H1 (cell line): ENCODE measurements around the gene LAMB1. TPM values are rescaled to one million over a fixed set of nuclear protein-coding genes. Genes with fewer than 3 reads are reported as not detected.

Experiments
- CTCF ChIA-PET: fragments of 300-600 bp; sonication (Branson Sonifier 250); formaldehyde crosslinking; loops from one replicate; lab custom pipeline; 2021; ENCODE audit not compliant: partially characterized antibody; lab: Charles Lee
- POLR2A ChIA-PET: fragments of 300-600 bp; sonication (Branson Sonifier 250); formaldehyde crosslinking; loops from one replicate; lab custom pipeline; 2021; ENCODE audit warnings: inconsistent platforms; ENCODE audit not compliant: partially characterized antibody; lab: Charles Lee
- DNase-seq, 2 experiments: peaks; one replicate each; pipeline versions ENCODE4 v3.0.0 to v3.0.0-alpha.2; 2010 to 2022; ENCODE audit warnings: low spot score in 2 of 2, low read depth in 1 of 2, mixed read lengths in 1 of 2
- FAIRE-seq: peaks from 2 replicates; lab custom pipeline; 2011; peaks lifted over from hg19 to GRCh38; lab: Jason Lieb, UNC
- H2AFZ ChIP-seq: 2 replicates; pipeline ENCODE4 v1.8.1; 2012; ENCODE audit warnings: low read length, inconsistent platforms
- H2AK5ac ChIP-seq: 2 replicates; pipeline ENCODE4 v1.6.1; 2013; ENCODE audit warnings: low read depth, low read length
- H2BK120ac ChIP-seq: replicated peaks from 2 replicates; pipeline ENCODE3; 2013; ENCODE audit warnings: low read depth, low read length, inconsistent platforms
- H2BK12ac ChIP-seq: 2 replicates; pipeline ENCODE4 v1.6.1; 2013; ENCODE audit warnings: low read depth, low read length
- H2BK15ac ChIP-seq: 2 replicates; pipeline ENCODE4 v1.6.1; 2013; ENCODE audit warnings: low read length
- H2BK20ac ChIP-seq: 2 replicates; pipeline ENCODE4 v1.6.1; 2013; ENCODE audit warnings: low read length
- H2BK5ac ChIP-seq: 2 replicates; pipeline ENCODE4 v1.6.1; 2013; ENCODE audit warnings: low read depth, low read length
- H3K14ac ChIP-seq: 2 replicates; pipeline ENCODE4 v1.6.1; 2013; ENCODE audit warnings: inconsistent platforms; ENCODE audit not compliant: insufficient read length
- H3K18ac ChIP-seq: 2 replicates; pipeline ENCODE4 v1.6.1; 2013; ENCODE audit warnings: low read length; ENCODE audit errors: extremely low read depth
- H3K23ac ChIP-seq: 2 replicates; pipeline ENCODE4 v1.6.1; 2013; ENCODE audit warnings: inconsistent platforms; ENCODE audit not compliant: insufficient read length
- H3K23me2 ChIP-seq: 2 replicates; pipeline ENCODE4 v1.6.1; 2013; ENCODE audit warnings: low read depth, low read length
- H3K27ac ChIP-seq: 2 replicates; pipeline ENCODE4 v1.6.1; 2011; ENCODE audit warnings: low read depth, low read length, inconsistent platforms
- H3K27me3 ChIP-seq, 4 experiments: replicated peaks in 1 of 4; 1 replicate in 1 of 4; 2 replicates in 3 of 4; pipeline versions ENCODE4 v1.6.1 to v1.8.1; 2011 to 2013; ENCODE audit warnings: low read length in 3 of 4, mild to moderate bottlenecking in 3 of 4, inconsistent platforms in 2 of 4, mixed read lengths in 2 of 4, moderate library complexity in 1 of 4; ENCODE audit not compliant: control insufficient read depth in 3 of 4, insufficient read depth in 3 of 4; ENCODE audit errors: extremely low read depth in 1 of 4
- H3K36me3 ChIP-seq, 4 experiments: 2 replicates each; pipeline versions ENCODE4 v1.6.1 to v1.8.1; 2011 to 2013; ENCODE audit warnings: mild to moderate bottlenecking in 4 of 4, low read length in 3 of 4, moderate library complexity in 2 of 4, control low read depth in 1 of 4, inconsistent platforms in 1 of 4; ENCODE audit not compliant: insufficient read depth in 4 of 4, control insufficient read depth in 2 of 4
- H3K4ac ChIP-seq: replicated peaks from 2 replicates; pipeline ENCODE3; 2013; ENCODE audit warnings: low read length, low read depth, mixed read lengths, inconsistent platforms; ENCODE audit not compliant: insufficient read length
- H3K4me1 ChIP-seq, 4 experiments: replicated peaks in 1 of 4; 1 replicate in 1 of 4; 2 replicates in 3 of 4; pipeline versions ENCODE4 v1.6.1 to v1.8.1; 2011 to 2013; ENCODE audit warnings: low read length in 3 of 4, inconsistent platforms in 2 of 4, mixed read lengths in 1 of 4; ENCODE audit not compliant: insufficient read depth in 4 of 4, control insufficient read depth in 3 of 4
- H3K4me2 ChIP-seq, 2 experiments: 2 replicates each; pipeline versions ENCODE4 v1.6.1 to v1.8.1; 2011 to 2013; ENCODE audit warnings: low read depth in 2 of 2, low read length in 2 of 2, control low read depth in 1 of 2, inconsistent platforms in 1 of 2, mild to moderate bottlenecking in 1 of 2; ENCODE audit not compliant: insufficient read depth in 1 of 2
- H3K4me3 ChIP-seq, 4 experiments: fragments of 200-600, 300-600 bp in 1 of 4; sonication (generic), shearing (Covaris generic), sonication (Bioruptor Twin) in 1 of 4; 2 replicates each; pipeline versions ENCODE4 v1.5.1 to v1.8.1; 2011 to 2016; ENCODE audit warnings: low read length in 4 of 4, low read depth in 3 of 4, control low read depth in 2 of 4, inconsistent platforms in 2 of 4, mild to moderate bottlenecking in 2 of 4, mixed read lengths in 1 of 4, moderate library complexity in 1 of 4; ENCODE audit not compliant: insufficient read depth in 2 of 4; ENCODE audit errors: extremely low read depth in 1 of 4
- H3K56ac ChIP-seq: replicated peaks from 2 replicates; pipeline ENCODE3; 2013; ENCODE audit warnings: low read depth, mild to moderate bottlenecking, mixed read lengths, low read length, inconsistent platforms; ENCODE audit not compliant: insufficient read length
- H3K79me1 ChIP-seq: 2 replicates; pipeline ENCODE4 v1.6.1; 2013; ENCODE audit warnings: low read depth, low read length, control low read depth
- H3K79me2 ChIP-seq, 2 experiments: 2 replicates each; pipeline versions ENCODE4 v1.6.1 to v1.8.1; 2012 to 2013; ENCODE audit warnings: low read length in 2 of 2, mild to moderate bottlenecking in 2 of 2, inconsistent platforms in 1 of 2; ENCODE audit not compliant: insufficient read depth in 2 of 2, control insufficient read depth in 1 of 2
- H3K9ac ChIP-seq, 4 experiments: replicated peaks in 1 of 4; 1 replicate in 1 of 4; 2 replicates in 3 of 4; pipeline versions ENCODE4 v1.6.1 to v1.8.1; 2011 to 2013; ENCODE audit warnings: low read depth in 3 of 4, low read length in 3 of 4, control low read depth in 2 of 4, mild to moderate bottlenecking in 2 of 4, moderate library complexity in 2 of 4, inconsistent platforms in 1 of 4; ENCODE audit errors: extremely low read depth in 1 of 4
- H3K9me3 ChIP-seq, 2 experiments: 2 replicates each; pipeline versions ENCODE4 v1.6.1 to v1.8.1; 2012 to 2013; ENCODE audit warnings: mild to moderate bottlenecking in 2 of 2, moderate library complexity in 2 of 2, control low read depth in 1 of 2, inconsistent platforms in 1 of 2, low read depth in 1 of 2, low read length in 1 of 2, mixed read lengths in 1 of 2; ENCODE audit not compliant: insufficient read depth in 2 of 2
- H4K20me1 ChIP-seq, 2 experiments: replicated peaks in 1 of 2; 2 replicates each; pipeline versions ENCODE3 to v1.8.1; 2011 to 2013; ENCODE audit warnings: inconsistent platforms in 2 of 2, low read length in 2 of 2, mild to moderate bottlenecking in 1 of 2; ENCODE audit not compliant: insufficient read depth in 2 of 2, control insufficient read depth in 1 of 2
- H4K5ac ChIP-seq: 2 replicates; pipeline ENCODE4 v1.6.1; 2013; ENCODE audit warnings: low read length, low read depth, mixed read lengths, inconsistent platforms; ENCODE audit not compliant: insufficient read length
- H4K8ac ChIP-seq: 2 replicates; pipeline ENCODE4 v1.8.0; 2013; ENCODE audit warnings: mild to moderate bottlenecking, moderate library complexity, low read length, inconsistent platforms; ENCODE audit not compliant: insufficient read depth; ENCODE audit errors: extremely low read depth
- H4K91ac ChIP-seq: replicated peaks from 2 replicates; pipeline ENCODE3; 2013; ENCODE audit warnings: low read length, mixed read lengths, inconsistent platforms; ENCODE audit not compliant: insufficient read length
- ATF3 ChIP-seq: IDR thresholded peaks from 2 replicates; pipeline ENCODE4 v1.6.1; 2011; ENCODE audit warnings: low read depth, mild to moderate bottlenecking, low read length; ENCODE audit not compliant: insufficient read depth
- CEBPB ChIP-seq: IDR thresholded peaks from 2 replicates; pipeline ENCODE4 v1.6.1; 2012; ENCODE audit warnings: low read depth, low read length
- CTCF ChIP-seq, 3 experiments: IDR thresholded peaks; 1 replicate in 2 of 3; 2 replicates in 1 of 3; pipeline versions ENCODE4 v1.5.1 to v1.6.1; 2011; ENCODE audit warnings: low read length in 3 of 3, mild to moderate bottlenecking in 3 of 3, inconsistent platforms in 2 of 3, low read depth in 1 of 3, moderate library complexity in 1 of 3; ENCODE audit not compliant: insufficient read depth in 1 of 3; ENCODE audit errors: control extremely low read depth in 1 of 3
- EGR1 ChIP-seq: IDR thresholded peaks from 2 replicates; pipeline ENCODE4 v1.6.1; 2011; ENCODE audit warnings: low read depth, low read length, borderline replicate concordance
- JUN ChIP-seq: IDR thresholded peaks from 2 replicates; pipeline ENCODE4 v1.6.1; 2011; ENCODE audit warnings: low read depth, mild to moderate bottlenecking, improper control_type of control experiment, low read length
- KDM4A ChIP-seq: IDR thresholded peaks from one replicate; pipeline ENCODE4 v1.7.1; 2012; ENCODE audit warnings: low read depth, mild to moderate bottlenecking, moderate library complexity, low read length, inconsistent platforms; ENCODE audit not compliant: severe bottlenecking
- POLR2AphosphoS5 ChIP-seq: IDR thresholded peaks from 2 replicates; pipeline ENCODE4 v1.6.1; 2011; ENCODE audit warnings: low read depth, low read length
- SIN3A ChIP-seq, 2 experiments: IDR thresholded peaks in 1 of 2; conservative IDR thresholded peaks in 1 of 2; 2 replicates each; pipeline ENCODE4 v1.6.1; 2011 to 2012; ENCODE audit warnings: low read length in 2 of 2, improper control_type of control experiment in 1 of 2, low read depth in 1 of 2, mild to moderate bottlenecking in 1 of 2
- SP4 ChIP-seq: IDR thresholded peaks from 2 replicates; pipeline ENCODE4 v1.6.1; 2012; ENCODE audit warnings: low read length, inconsistent platforms
- TAF1 ChIP-seq: IDR thresholded peaks from 2 replicates; pipeline ENCODE4 v1.6.1; 2011; ENCODE audit warnings: mild to moderate bottlenecking, low read depth, low read length
- TCF12 ChIP-seq: IDR thresholded peaks from 2 replicates; pipeline ENCODE4 v1.6.1; 2011; ENCODE audit warnings: low read depth, mild to moderate bottlenecking, low read length
- WGBS, 2 experiments: shearing (Covaris generic) in 1 of 2; methylation state at CpG; one replicate each; pipeline versions ENCODE4 v1.1.6 to v1.1.7; 2013 to 2015; ENCODE audit warnings: low lambda C conversion rate in 2 of 2, mixed read lengths in 2 of 2, inconsistent platforms in 1 of 2, low coverage in 1 of 2, missing lambda C conversion rate in 1 of 2; ENCODE audit not compliant: insufficient replicate concordance in 2 of 2, insufficient coverage in 1 of 2, insufficient read length in 1 of 2; ENCODE audit errors: extremely low coverage in 1 of 2, missing lambda C conversion rate in 1 of 2; 5-methylcytosine and 5-hydroxymethylcytosine counted together
- polyA plus RNA-seq, 7 experiments: library from polyadenylated mRNA; depleted of rRNA in 3 of 7; stranded (reverse) in 5 of 7; unstranded in 2 of 7; fragments of >200 nt in 5 of 7; fragments of 200-250 nt in 2 of 7; gene quantifications; 1 replicate in 5 of 7; 2 replicates in 1 of 7; 4 replicates in 1 of 7; pipeline versions ENCODE4 v1.2.1 to v1.2.3, GENCODE V29; 2011 to 2013; ENCODE audit warnings: missing spikeins in 2 of 7, mixed read lengths in 2 of 7
- total RNA-seq: library from RNA; stranded (reverse); fragmentation: NEBNext Ultra II Directional; extraction: Animal tissue kit (Norgen Biotek cat#: 25700); gene quantifications from 2 replicates; pipeline ENCODE4 v1.2.1, GENCODE V29; 2021

Gene LAMB1
- total and polyA plus RNA-seq, 2 of the 8 experiments (the other 6 are each of a cell fraction or from before 2014, with no cell fraction given), result 31.9 to 38.5 TPM

- no peak overlapping the region for H3K4me3 ChIP-seq
- no peak overlapping the region for H4K5ac ChIP-seq
- H3K4me2 ChIP-seq, result no peak overlapping the region
- no peak overlapping the region for H4K91ac ChIP-seq
- FAIRE-seq, result no peak
- ChIA-PET POLR2A (no interaction called here), CTCF (no interaction called here)
- H3K9me3 ChIP-seq, result no peaks in the 10 kb centered on the region
- no peak for DNase-seq
- H3K27me3 ChIP-seq, result no peaks in the 10 kb centered on the region
- WGBS, 2 experiments, result 88% methylated on average over 6 of the region's 6 CpGs; no CpG with 5 or more reads in 1 of the 2 experiments
- H2AFZ ChIP-seq, result no peak overlapping the region
- no peak overlapping the region for H3K27ac ChIP-seq
- no peak overlapping the region for H3K4ac ChIP-seq
- H3K79me2 ChIP-seq, result no peaks in the 10 kb centered on the region
- H3K18ac ChIP-seq, result no peak overlapping the region
- no peak overlapping the region for H3K9ac ChIP-seq
- no peaks in the 10 kb centered on the region for H4K20me1 ChIP-seq
- H3K79me1 ChIP-seq, result no peaks in the 10 kb centered on the region
- H3K23ac ChIP-seq, result no peak overlapping the region
- H4K8ac ChIP-seq, result no peak overlapping the region
- H2AK5ac ChIP-seq, result no peak overlapping the region
- H3K4me1 ChIP-seq, result no peaks in the 10 kb centered on the region
- H2BK5ac ChIP-seq, result no peak overlapping the region
- H3K14ac ChIP-seq, result no peak overlapping the region
- no peak overlapping the region for H2BK15ac ChIP-seq
- H2BK12ac ChIP-seq, result no peak overlapping the region
- H3K36me3 ChIP-seq, result no peaks in the 10 kb centered on the region
- H2BK120ac ChIP-seq, result no peak overlapping the region
- no peak overlapping the region for H3K56ac ChIP-seq
- H3K23me2 ChIP-seq, result 0 out of 2 replicates have a peak, but pooled peaks cover 1% of the 10 kb centered on the region
- no peak overlapping the region for H2BK20ac ChIP-seq
- TF ChIP-seq EGR1, result no peak
- TF ChIP-seq SP4, result no peak
- no peak for TF ChIP-seq KDM4A
- TF ChIP-seq CTCF (IDR thresholded peaks at IDR 0.05; ENCODE audit: control extremely low read depth in 1 of 3, insufficient read depth in 1 of 3, low read depth in 1 of 3, low read length in 3 of 3), result no peak
- no peak for TF ChIP-seq POLR2AphosphoS5
- no peak for TF ChIP-seq ATF3
- no peak for TF ChIP-seq CEBPB
- no peak for TF ChIP-seq TCF12
- no peak for TF ChIP-seq TAF1
- no peak for TF ChIP-seq JUN
- no peak for TF ChIP-seq SIN3A (conservative IDR thresholded peaks at IDR 0.05 in 1 of 2, IDR thresholded peaks at IDR 0.05 in 1 of 2; ENCODE audit: low read depth in 1 of 2, low read length in 2 of 2)
These were observed 44.1 kb upstream of the LAMB1 start for GRCh38 chr7:108046952-108047506.
